Smooth muscle cell (in vitro differentiated cells): ENCODE results near the gene SHTN1. TPM values are rescaled to one million over a fixed set of nuclear protein-coding genes. Genes with fewer than 3 reads are reported as not detected.

Source experiments
- DNase-seq: peaks from one replicate; lab custom pipeline; 2025; ENCODE audit not compliant: unreplicated experiment; lab: John Stamatoyannopoulos, UW
- H2AFZ ChIP-seq: fragments of 200-600 bp; sonication (generic); 2 replicates; pipeline ENCODE4 v1.6.0; 2016; ENCODE audit warnings: antibody characterized with exemption, low read depth, mild to moderate bottlenecking
- H3F3A ChIP-seq: fragments of 200-600 bp; sonication (generic); 2 replicates; pipeline ENCODE4 v1.6.0; 2017; ENCODE audit warnings: antibody characterized with exemption, low read depth
- H3K27ac ChIP-seq: fragments of 200-600 bp; sonication (generic); 2 replicates; pipeline ENCODE4 v1.5.1; 2016; ENCODE audit warnings: low read depth, mild to moderate bottlenecking
- H3K27me3 ChIP-seq: fragments of 200-600 bp; sonication (generic); 2 replicates; pipeline ENCODE4 v1.6.1; 2016; ENCODE audit warnings: low read depth, mild to moderate bottlenecking
- H3K36me3 ChIP-seq: fragments of 200-600 bp; sonication (generic); 2 replicates; pipeline ENCODE4 v1.5.1; 2016; ENCODE audit warnings: low read depth
- H3K4me1 ChIP-seq: fragments of 200-600 bp; sonication (generic); 2 replicates; pipeline ENCODE4 v1.5.1; 2016; ENCODE audit warnings: low read depth
- H3K4me2 ChIP-seq: fragments of 200-600 bp; sonication (generic); 2 replicates; pipeline ENCODE4 v1.6.0; 2016; ENCODE audit warnings: mild to moderate bottlenecking
- H3K4me3 ChIP-seq: fragments of 200-600 bp; sonication (generic); 2 replicates; pipeline ENCODE4 v1.5.1; 2016; ENCODE audit warnings: mild to moderate bottlenecking
- H3K79me2 ChIP-seq: fragments of 200-600 bp; sonication (generic); 2 replicates; pipeline ENCODE4 v1.6.0; 2016; ENCODE audit warnings: low read depth, mild to moderate bottlenecking
- H3K9ac ChIP-seq: fragments of 200-600 bp; sonication (generic); 2 replicates; pipeline ENCODE4 v1.6.0; 2016; ENCODE audit warnings: low read depth
- H3K9me3 ChIP-seq: fragments of 200-600 bp; sonication (generic); replicated peaks from 2 replicates; pipeline ENCODE4 v1.5.1; 2016; ENCODE audit warnings: low read depth
- H4K20me1 ChIP-seq: fragments of 200-600 bp; sonication (generic); 2 replicates; pipeline ENCODE4 v1.6.0; 2016; ENCODE audit warnings: low read depth
- WGBS: methylation state at CpG from one replicate; pipeline ENCODE4 v1.1.7; 2016; ENCODE audit warnings: low lambda C conversion rate; 5-methylcytosine and 5-hydroxymethylcytosine counted together
- polyA plus RNA-seq: library from polyadenylated mRNA; unstranded; fragments of >200 nt; fragmentation: Nextera tagmentation; extraction: Ambion mirVana; gene quantifications from 2 replicates; pipeline ENCODE4 v1.2.1, GENCODE V29; 2016
- total RNA-seq: library from RNA; depleted of rRNA; stranded (reverse); fragments of >200 nt; gene quantifications from 2 replicates; pipeline ENCODE4 v1.2.3, GENCODE V29; 2014
- TF ChIP-seq, protein P1 (sequence below): fragments of 200-600 bp; sonication (generic); IDR thresholded peaks from 2 replicates; pipeline ENCODE4 v1.5.1; 2017; ENCODE audit warnings: borderline replicate concordance, mild to moderate bottlenecking, antibody characterized with exemption; ENCODE audit not compliant: insufficient read depth, poor library complexity, severe bottlenecking

SHTN1 gene
- total and polyA plus RNA-seq, 2 experiments from 2014 or later: 1.3 to 39.2 TPM

DNA sequence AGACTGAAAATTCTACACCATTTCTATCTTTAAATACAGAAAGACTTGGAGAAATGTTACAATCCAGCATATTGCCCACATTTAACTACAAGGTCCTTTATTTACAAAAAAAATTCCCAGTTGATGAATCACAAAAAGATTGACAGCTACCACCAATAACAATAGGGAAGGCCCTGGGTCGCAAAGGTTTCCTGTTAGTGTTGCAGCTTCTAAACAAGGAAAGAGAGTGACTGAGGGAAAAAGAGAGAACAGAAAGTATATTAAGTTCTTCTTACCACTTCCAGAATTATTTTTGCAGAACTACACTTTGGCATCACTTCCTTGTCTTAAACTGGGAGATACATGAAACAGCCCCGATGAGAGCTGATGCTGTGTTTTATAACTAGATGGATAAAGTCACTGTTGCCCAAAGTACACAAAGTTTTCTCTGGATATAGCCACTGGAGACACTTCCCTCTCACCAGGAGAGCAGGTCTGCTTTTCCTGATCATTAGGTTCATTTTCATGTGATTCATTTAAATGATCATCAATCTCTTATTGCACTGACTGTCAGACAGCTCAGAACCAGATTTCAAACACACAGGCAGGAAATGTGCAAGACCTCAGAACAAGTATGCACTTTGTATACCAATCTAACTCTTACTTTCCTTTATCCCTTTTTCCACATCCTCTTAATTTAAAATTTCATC, 57.0 kb downstream of the SHTN1 start:
- no peak overlapping the region for H3K9ac ChIP-seq
- H3K27ac ChIP-seq: peak overlapping the region; percentile 74

DNA sequence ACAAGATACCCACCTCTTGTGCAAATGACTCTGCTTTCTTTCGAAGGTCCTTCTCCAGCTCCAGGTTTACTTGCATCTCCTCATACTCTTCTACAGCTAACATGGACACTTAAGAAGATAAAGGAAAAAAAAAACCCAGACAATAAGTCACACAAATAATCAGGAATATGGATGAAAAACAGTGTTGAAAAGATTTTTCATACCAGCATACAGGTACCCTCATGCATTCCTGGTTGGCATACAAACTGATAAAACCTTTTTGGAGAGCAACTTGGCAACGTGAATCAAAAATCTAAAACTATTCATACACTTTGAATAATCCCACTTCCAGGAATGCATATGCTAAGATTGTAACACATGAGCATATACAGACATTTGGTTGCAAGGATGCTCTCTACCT, 60.1 kb downstream of the SHTN1 start:
- no peak overlapping the region for H3K27ac ChIP-seq
- H3K4me3 ChIP-seq: no peak overlapping the region
- no peaks in the 10 kb centered on the region for H3K36me3 ChIP-seq
- H4K20me1 ChIP-seq: no peaks in the 10 kb centered on the region
- DNase-seq: no peak
- H3K4me1 ChIP-seq: peaks cover 7% of the 10 kb centered on the region
- WGBS: 94% methylated on average over 2 of the region's 2 CpGs
- TF ChIP-seq, protein P1, sequence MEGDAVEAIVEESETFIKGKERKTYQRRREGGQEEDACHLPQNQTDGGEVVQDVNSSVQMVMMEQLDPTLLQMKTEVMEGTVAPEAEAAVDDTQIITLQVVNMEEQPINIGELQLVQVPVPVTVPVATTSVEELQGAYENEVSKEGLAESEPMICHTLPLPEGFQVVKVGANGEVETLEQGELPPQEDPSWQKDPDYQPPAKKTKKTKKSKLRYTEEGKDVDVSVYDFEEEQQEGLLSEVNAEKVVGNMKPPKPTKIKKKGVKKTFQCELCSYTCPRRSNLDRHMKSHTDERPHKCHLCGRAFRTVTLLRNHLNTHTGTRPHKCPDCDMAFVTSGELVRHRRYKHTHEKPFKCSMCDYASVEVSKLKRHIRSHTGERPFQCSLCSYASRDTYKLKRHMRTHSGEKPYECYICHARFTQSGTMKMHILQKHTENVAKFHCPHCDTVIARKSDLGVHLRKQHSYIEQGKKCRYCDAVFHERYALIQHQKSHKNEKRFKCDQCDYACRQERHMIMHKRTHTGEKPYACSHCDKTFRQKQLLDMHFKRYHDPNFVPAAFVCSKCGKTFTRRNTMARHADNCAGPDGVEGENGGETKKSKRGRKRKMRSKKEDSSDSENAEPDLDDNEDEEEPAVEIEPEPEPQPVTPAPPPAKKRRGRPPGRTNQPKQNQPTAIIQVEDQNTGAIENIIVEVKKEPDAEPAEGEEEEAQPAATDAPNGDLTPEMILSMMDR: no peak
- no peak overlapping the region for H3K9ac ChIP-seq
- no peaks in the 10 kb centered on the region for H3K27me3 ChIP-seq
- H2AFZ ChIP-seq: no peak overlapping the region
- no peaks in the 10 kb centered on the region for H3K9me3 ChIP-seq
- no peaks in the 10 kb centered on the region for H3K79me2 ChIP-seq
- peaks cover 4% of the 10 kb centered on the region for H3F3A ChIP-seq
- no peak overlapping the region for H3K4me2 ChIP-seq

More for the DNA sequence above, 57.0 kb downstream of the SHTN1 start:
- H3F3A ChIP-seq: peaks cover 4% of the 10 kb centered on the region
- no peaks in the 10 kb centered on the region for H4K20me1 ChIP-seq
- H2AFZ ChIP-seq: no peak overlapping the region
- no peak for DNase-seq
- no peaks in the 10 kb centered on the region for H3K9me3 ChIP-seq
- TF ChIP-seq, protein P1: no peak
- no peaks in the 10 kb centered on the region for H3K36me3 ChIP-seq
- H3K79me2 ChIP-seq: no peaks in the 10 kb centered on the region
- H3K4me3 ChIP-seq: no peak overlapping the region
- no peaks in the 10 kb centered on the region for H3K27me3 ChIP-seq
- peak overlapping the region; percentile 56 for H3K4me2 ChIP-seq
- 43% methylated on average over 2 of the region's 2 CpGs for WGBS
- H3K4me1 ChIP-seq: peaks cover 7% of the 10 kb centered on the region

DNA sequence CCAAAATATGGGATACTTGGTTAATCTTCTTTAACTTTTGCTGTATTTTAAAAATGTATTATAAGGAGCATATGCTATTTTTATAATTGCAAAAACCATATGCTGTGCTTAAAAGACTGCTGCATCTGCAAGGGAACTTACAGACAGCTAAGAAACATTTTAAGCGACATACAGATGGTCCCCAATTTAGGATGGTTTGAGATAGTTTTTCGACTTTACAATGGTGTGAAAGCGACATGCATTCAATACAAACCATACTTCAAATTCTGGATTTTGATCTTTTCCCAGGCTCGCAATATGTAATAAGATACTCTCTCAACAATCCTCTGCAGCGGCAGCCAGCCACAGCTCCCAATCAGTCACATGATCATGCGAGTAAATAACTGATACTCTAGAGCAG, 73.2 kb downstream of the SHTN1 start:
- Histone ChIP-seq H3F3A (no peaks in the 10 kb centered on the region), H3K4me3 (no peak overlapping the region), H3K4me2 (no peak overlapping the region), H3K9ac (no peak overlapping the region), H4K20me1 (no peaks in the 10 kb centered on the region), H3K27me3 (no peaks in the 10 kb centered on the region), H3K4me1 (no peaks in the 10 kb centered on the region), H3K36me3 (no peaks in the 10 kb centered on the region), H3K27ac (no peak overlapping the region), H2AFZ (no peak overlapping the region), H3K79me2 (no peaks in the 10 kb centered on the region), H3K9me3 (no peaks in the 10 kb centered on the region)
- no peak for DNase-seq
- TF ChIP-seq, protein P1: no peak
- WGBS: 98% methylated on average over 6 of the region's 6 CpGs

DNA sequence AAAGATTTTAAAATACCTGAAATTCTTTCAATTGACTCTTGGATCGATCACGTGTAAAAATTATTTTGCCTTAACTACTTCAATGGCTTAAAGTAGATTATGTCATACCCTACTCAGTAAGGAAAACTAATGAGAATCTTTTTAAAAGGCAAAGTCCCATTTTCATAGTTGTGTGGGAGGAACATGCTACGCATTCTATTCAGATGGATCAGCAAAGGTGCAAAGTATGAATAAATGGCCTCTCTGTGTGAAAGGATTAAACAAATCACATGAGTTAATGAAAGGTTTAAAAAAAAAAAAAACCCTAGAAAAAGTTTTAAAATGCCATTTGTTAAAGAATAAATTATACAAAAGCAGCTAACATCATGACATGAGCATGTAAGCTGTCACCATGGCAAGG, 78.6 kb downstream of the SHTN1 start:
- TF ChIP-seq, protein P1: no peak

More for the DNA sequence above, 78.6 kb downstream of the SHTN1 start:
- no peak for DNase-seq
- Histone ChIP-seq H3K36me3 (no peaks in the 10 kb centered on the region), H3K4me2 (no peak overlapping the region), H3K27ac (no peak overlapping the region), H3K4me1 (no peaks in the 10 kb centered on the region), H3F3A (no peaks in the 10 kb centered on the region), H3K79me2 (no peaks in the 10 kb centered on the region), H3K4me3 (no peak overlapping the region), H3K9me3 (no peaks in the 10 kb centered on the region), H4K20me1 (no peaks in the 10 kb centered on the region), H3K9ac (no peak overlapping the region), H2AFZ (no peak overlapping the region), H3K27me3 (no peaks in the 10 kb centered on the region)
- 72% methylated on average over 3 of the region's 3 CpGs for WGBS
